SH-SY5Y (cell line): ENCODE results near the gene TNRC18.

ENCODE experiments used
- GATA2 ChIP-seq: IDR thresholded peaks from 2 replicates; pipeline ENCODE4 v1.6.1; 2011; ENCODE audit warnings: mild to moderate bottlenecking, low read depth, low read length
- GATA3 ChIP-seq: IDR thresholded peaks from 2 replicates; pipeline ENCODE4 v1.6.1; 2011; ENCODE audit warnings: low read depth, mild to moderate bottlenecking, low read length, moderate library complexity

GRCh38 chr7:5332579-5332978, 91.1 kb downstream of the TNRC18 start:
- TF ChIP-seq GATA2 (no peak), GATA3 (no peak)
